H9 (cell line): ENCODE measurements around the gene PAIP2. TPM values are rescaled to one million over a fixed set of nuclear protein-coding genes. Genes with fewer than 3 reads are reported as not detected.

Source experiments
- DNase-seq: peaks from one replicate; pipeline ENCODE4 v3.0.0-alpha.2; 2017
- H2AFZ ChIP-seq: one replicate; pipeline ENCODE4 v1.6.1; 2013; ENCODE audit warnings: mild to moderate bottlenecking, low read length, control low read depth, moderate library complexity
- H2AK5ac ChIP-seq: 2 replicates; pipeline ENCODE4 v1.6.1; 2013; ENCODE audit warnings: low read length, control low read depth, mixed read lengths; ENCODE audit not compliant: insufficient read length
- H2BK120ac ChIP-seq: one replicate; pipeline ENCODE4 v1.6.1; 2013; ENCODE audit warnings: low read depth, mild to moderate bottlenecking, low read length, control low read depth, inconsistent platforms; ENCODE audit not compliant: poor library complexity, severe bottlenecking
- H2BK12ac ChIP-seq: 2 replicates; pipeline ENCODE4 v1.6.1; 2013; ENCODE audit warnings: low read length, control low read depth, mixed read lengths, low read depth; ENCODE audit not compliant: insufficient read length
- H2BK15ac ChIP-seq: 2 replicates; pipeline ENCODE4 v1.6.1; 2013; ENCODE audit warnings: low read depth, low read length, control low read depth
- H2BK20ac ChIP-seq: one replicate; pipeline ENCODE4 v1.6.1; 2013; ENCODE audit warnings: low read depth, mild to moderate bottlenecking, low read length, control low read depth, inconsistent platforms; ENCODE audit not compliant: poor library complexity, severe bottlenecking
- H2BK5ac ChIP-seq: 2 replicates; pipeline ENCODE4 v1.6.1; 2013; ENCODE audit warnings: low read length, control low read depth, mixed read lengths; ENCODE audit not compliant: insufficient read length
- H3K14ac ChIP-seq: 2 replicates; pipeline ENCODE4 v1.6.1; 2013; ENCODE audit warnings: low read length, control low read depth; ENCODE audit not compliant: insufficient read depth
- H3K18ac ChIP-seq: 2 replicates; pipeline ENCODE4 v1.6.1; 2013; ENCODE audit warnings: low read depth, mild to moderate bottlenecking, mixed read lengths, low read length, control low read depth; ENCODE audit not compliant: insufficient read length
- H3K23ac ChIP-seq: 2 replicates; pipeline ENCODE4 v1.6.1; 2013; ENCODE audit warnings: low read length, control low read depth, mixed read lengths, low read depth; ENCODE audit not compliant: insufficient read length
- H3K23me2 ChIP-seq: 2 replicates; pipeline ENCODE4 v1.6.1; 2013; ENCODE audit warnings: low read depth, mild to moderate bottlenecking, mixed read lengths, low read length, control low read depth; ENCODE audit not compliant: insufficient read length, poor library complexity, severe bottlenecking
- H3K27ac ChIP-seq: 2 replicates; pipeline ENCODE4 v1.5.1; 2013; ENCODE audit warnings: low read length, control low read depth, mixed read lengths, low read depth; ENCODE audit not compliant: insufficient read length
- H3K27me3 ChIP-seq: 2 replicates; pipeline ENCODE4 v1.6.1; 2013; ENCODE audit warnings: low read length, control low read depth, inconsistent platforms; ENCODE audit not compliant: insufficient read depth
- H3K4ac ChIP-seq: 2 replicates; pipeline ENCODE4 v1.6.1; 2013; ENCODE audit warnings: low read depth, mild to moderate bottlenecking, control low read depth, inconsistent platforms, low read length, moderate library complexity
- H3K4me1 ChIP-seq: 2 replicates; pipeline ENCODE4 v1.6.1; 2013; ENCODE audit warnings: low read length, control low read depth, inconsistent platforms; ENCODE audit not compliant: insufficient read depth
- H3K4me2 ChIP-seq: 2 replicates; pipeline ENCODE4 v1.6.1; 2013; ENCODE audit warnings: low read length, control low read depth, mixed read lengths; ENCODE audit not compliant: insufficient read length, insufficient read depth
- H3K56ac ChIP-seq: 2 replicates; pipeline ENCODE4 v1.6.1; 2013; ENCODE audit warnings: low read depth, mild to moderate bottlenecking, mixed read lengths, low read length, control low read depth; ENCODE audit not compliant: insufficient read length
- H3K79me1 ChIP-seq: 2 replicates; pipeline ENCODE4 v1.6.1; 2013; ENCODE audit warnings: low read depth, mild to moderate bottlenecking, moderate library complexity, low read length, control low read depth, inconsistent platforms; ENCODE audit not compliant: insufficient read depth, poor library complexity, severe bottlenecking
- H3K79me2 ChIP-seq: 2 replicates; pipeline ENCODE4 v1.6.1; 2013; ENCODE audit warnings: low read length, control low read depth, inconsistent platforms; ENCODE audit not compliant: insufficient read depth
- H3K9ac ChIP-seq: 2 replicates; pipeline ENCODE4 v1.6.1; 2013; ENCODE audit warnings: low read length, control low read depth, mixed read lengths; ENCODE audit not compliant: insufficient read length; ENCODE audit errors: extremely low read depth
- H3K9me3 ChIP-seq: one replicate; pipeline ENCODE4 v1.6.1; 2013; ENCODE audit warnings: low read depth, low read length, inconsistent platforms; ENCODE audit not compliant: control insufficient read depth
- H3T11ph ChIP-seq: one replicate; pipeline ENCODE4 v1.6.1; 2013; ENCODE audit warnings: mild to moderate bottlenecking, low read length, control low read depth, inconsistent platforms
- H4K20me1 ChIP-seq: one replicate; pipeline ENCODE4 v1.6.1; 2013; ENCODE audit not compliant: control insufficient read depth, insufficient read length, insufficient read depth
- H4K5ac ChIP-seq: 2 replicates; pipeline ENCODE4 v1.6.1; 2013; ENCODE audit warnings: low read depth, mild to moderate bottlenecking, mixed read lengths, low read length, control low read depth; ENCODE audit not compliant: insufficient read length
- H4K8ac ChIP-seq: replicated peaks from 2 replicates; pipeline ENCODE4 v1.6.1; 2013; ENCODE audit warnings: low read length, control low read depth, mixed read lengths, low read depth; ENCODE audit not compliant: insufficient read length
- H4K91ac ChIP-seq: 2 replicates; pipeline ENCODE4 v1.6.1; 2013; ENCODE audit warnings: low read depth, mild to moderate bottlenecking, moderate library complexity, mixed read lengths, low read length, control low read depth; ENCODE audit not compliant: insufficient read length
- H3K27ac Mint-ChIP-seq, 3 experiments: 2 replicates in 2 of 3; 3 replicates in 1 of 3; pipeline ENCODE4 v1.8.0; 2020 to 2021; ENCODE audit warnings: mixed read lengths in 3 of 3, mild to moderate bottlenecking in 1 of 3, moderate library complexity in 1 of 3
- H3K27me3 Mint-ChIP-seq: 2 replicates; pipeline ENCODE4 v1.8.0; 2021; ENCODE audit warnings: low read depth, mild to moderate bottlenecking, moderate library complexity, mixed read lengths
- H3K36me3 Mint-ChIP-seq, 3 experiments: 2 replicates in 2 of 3; 3 replicates in 1 of 3; pipeline ENCODE4 v1.8.0; 2020 to 2021; ENCODE audit warnings: low read depth in 3 of 3, mixed read lengths in 3 of 3; ENCODE audit not compliant: insufficient read depth in 1 of 3
- H3K4me1 Mint-ChIP-seq, 2 experiments: 2 replicates each; pipeline ENCODE4 v1.8.0; 2020; ENCODE audit warnings: mixed read lengths in 2 of 2
- H3K4me3 Mint-ChIP-seq, 2 experiments: 2 replicates in 1 of 2; 3 replicates in 1 of 2; pipeline ENCODE4 v1.8.0; 2020 to 2021; ENCODE audit warnings: mild to moderate bottlenecking in 2 of 2, mixed read lengths in 2 of 2, moderate library complexity in 1 of 2
- H3K9me3 Mint-ChIP-seq, 2 experiments: 2 replicates in 1 of 2; 3 replicates in 1 of 2; pipeline ENCODE4 v1.8.0; 2020; ENCODE audit warnings: mild to moderate bottlenecking in 2 of 2, mixed read lengths in 2 of 2, moderate library complexity in 1 of 2
- CTCF ChIP-seq: fragments of 200-600 bp; sonication (generic); conservative IDR thresholded peaks from 3 replicates; pipeline ENCODE4 v1.8.0; 2021; ENCODE audit warnings: antibody characterized with exemption, mild to moderate bottlenecking
- WGBS: extraction: QIAGEN DNeasy Blood & Tissue Kit; methylation state at CpG from one replicate; pipeline ENCODE4 v1.1.7; 2013; ENCODE audit warnings: missing lambda C conversion rate, low lambda C conversion rate, mixed read lengths; ENCODE audit not compliant: insufficient read length; ENCODE audit errors: extremely low coverage; 5-methylcytosine and 5-hydroxymethylcytosine counted together
- total RNA-seq: library from RNA; stranded (reverse); gene quantifications from 2 replicates; pipeline ENCODE4 v1.2.1, GENCODE V29; 2021

Gene PAIP2
- total RNA-seq, 1 experiment from 2014 or later, result 121 TPM

- Histone ChIP-seq H3K14ac (peak overlapping the region; percentile 70), H3K4me2 (no peak overlapping the region), H3K56ac (no peak overlapping the region), H4K20me1 (peaks cover 2% of the 10 kb centered on the region), H3K23ac (no peak overlapping the region), H2BK120ac (no peak overlapping the region), H3K27me3 (peaks cover under 1% of the 10 kb centered on the region; the same call in 1 of the 2 replicates), H3K9ac (no peak overlapping the region), H3K4ac (no peak overlapping the region), H3K9me3 (no peaks in the 10 kb centered on the region), H3K79me1 (no peaks in the 10 kb centered on the region), H4K5ac (no peak overlapping the region), H2BK5ac (no peak overlapping the region), H3K4me1 (peaks cover 3% of the 10 kb centered on the region; the same call in 1 of the 2 replicates), H4K8ac (no peak overlapping the region), H3K23me2 (peaks cover 7% of the 10 kb centered on the region), H3K27ac (no peak overlapping the region), H3T11ph (no peak overlapping the region), H3K18ac (peak overlapping the region; percentile 45), H2BK20ac (no peak overlapping the region), H2BK12ac (no peak overlapping the region), H4K91ac (no peak overlapping the region), H2AFZ (no peak overlapping the region), H3K79me2 (no peaks in the 10 kb centered on the region), H2BK15ac (no peak overlapping the region), H2AK5ac (no peak overlapping the region)
- Mint-ChIP-seq H3K27ac (peak overlapping the region in 2 of 3 experiments; percentile 57 to 83; a peak in 4 of 7 replicates), H3K4me3 (peak overlapping the region in 1 of 2 experiments; percentile 22; a peak in 2 of 5 replicates), H3K36me3 (no peaks in the 10 kb centered on the region; a peak in 1 of 7 replicates), H3K27me3 (peaks cover 13% of the 10 kb centered on the region), H3K4me1 (peaks cover 15 to 38% of the 10 kb centered on the region in 2 experiments), H3K9me3 (no peaks in the 10 kb centered on the region)
- DNase-seq, result no peak
- no peak for TF ChIP-seq CTCF
- WGBS, result no CpG with 5 or more reads among the region's 8 CpGs
Measured at GRCh38 chr5:139388198-139388821, 46.7 kb downstream of the PAIP2 start.
